HG03378 (cell line): Measurements from ENCODE around the gene HAPSTR1.
"Not testable (repeated sequence)": the region's sequence is repeated elsewhere in the genome, so short reads cannot be mapped to it uniquely, and the experiment has no call there.

Experiments used
- ATAC-seq: cut with Tn5 transposase; IDR thresholded peaks from one replicate; pipeline ENCODE4 v1.9.1; 2021; ENCODE audit warnings: mild to moderate bottlenecking, moderate library complexity; ENCODE audit not compliant: unreplicated experiment

Gene HAPSTR1

GRCh38 chr16:9090960-9091866, at the start of gene HAPSTR1:
TSS of gene HAPSTR1 (plus strand) at chr16:9091644. CDS start at chr16:9092045, 401 bp downstream.
- peak; percentile 85 for ATAC-seq

GRCh38 chr16:9042533-9042932, 48.9 kb upstream of the HAPSTR1 start:
- ATAC-seq = no peak

GRCh38 chr16:9042964-9043680, 48.3 kb upstream of the HAPSTR1 start:
- ATAC-seq = no peak

GRCh38 chr16:9045562-9045961, 45.9 kb upstream of the HAPSTR1 start:
- ATAC-seq = not testable (repeated sequence)

GRCh38 chr16:9046667-9047055, 44.8 kb upstream of the HAPSTR1 start:
- ATAC-seq = no peak

GRCh38 chr16:9047689-9048301, 43.6 kb upstream of the HAPSTR1 start:
- ATAC-seq = peak; percentile 74

GRCh38 chr16:9048302-9048700, 43.1 kb upstream of the HAPSTR1 start:
- no peak for ATAC-seq

GRCh38 chr16:9049241-9049640, 42.2 kb upstream of the HAPSTR1 start:
- no peak for ATAC-seq

- no peak for ATAC-seq
Observed at GRCh38 chr16:9050102-9050830, 41.2 kb upstream of the HAPSTR1 start.

- no peak for ATAC-seq
Observed at GRCh38 chr16:9053006-9053601, 38.3 kb upstream of the HAPSTR1 start.

GRCh38 chr16:9054460-9054859, 37.0 kb upstream of the HAPSTR1 start:
- ATAC-seq = no peak

GRCh38 chr16:9055115-9055514, 36.3 kb upstream of the HAPSTR1 start:
- no peak for ATAC-seq

GRCh38 chr16:9055661-9056060, 35.8 kb upstream of the HAPSTR1 start:
- no peak for ATAC-seq

GRCh38 chr16:9056061-9056460, 35.4 kb upstream of the HAPSTR1 start:
- no peak for ATAC-seq

GRCh38 chr16:9058211-9058610, 33.2 kb upstream of the HAPSTR1 start:
- ATAC-seq = no peak

- no peak for ATAC-seq
Observed at GRCh38 chr16:9060225-9060624, 31.2 kb upstream of the HAPSTR1 start.

- ATAC-seq = no peak
Observed at GRCh38 chr16:9061358-9061813, 30.1 kb upstream of the HAPSTR1 start.

- ATAC-seq = no peak
Observed at GRCh38 chr16:9062301-9062700, 29.1 kb upstream of the HAPSTR1 start.

- ATAC-seq = no peak
Observed at GRCh38 chr16:9065077-9065476, 26.4 kb upstream of the HAPSTR1 start.

GRCh38 chr16:9068886-9069285, 22.6 kb upstream of the HAPSTR1 start:
- ATAC-seq = no peak
